ENCODE results near the gene ZNF93. TPM values are rescaled to one million over a fixed set of nuclear protein-coding genes. Genes with fewer than 3 reads are reported as not detected.
"Not testable (repeated sequence)": the region's sequence is repeated elsewhere in the genome, so short reads cannot be mapped to it uniquely, and the experiment has no call there.

The ZNF93 gene
- total and polyA plus RNA-seq, 2 donors (not counting 1 experiment from before 2014, with no cell fraction given), result 3.8 to 6.6 TPM

DNA sequence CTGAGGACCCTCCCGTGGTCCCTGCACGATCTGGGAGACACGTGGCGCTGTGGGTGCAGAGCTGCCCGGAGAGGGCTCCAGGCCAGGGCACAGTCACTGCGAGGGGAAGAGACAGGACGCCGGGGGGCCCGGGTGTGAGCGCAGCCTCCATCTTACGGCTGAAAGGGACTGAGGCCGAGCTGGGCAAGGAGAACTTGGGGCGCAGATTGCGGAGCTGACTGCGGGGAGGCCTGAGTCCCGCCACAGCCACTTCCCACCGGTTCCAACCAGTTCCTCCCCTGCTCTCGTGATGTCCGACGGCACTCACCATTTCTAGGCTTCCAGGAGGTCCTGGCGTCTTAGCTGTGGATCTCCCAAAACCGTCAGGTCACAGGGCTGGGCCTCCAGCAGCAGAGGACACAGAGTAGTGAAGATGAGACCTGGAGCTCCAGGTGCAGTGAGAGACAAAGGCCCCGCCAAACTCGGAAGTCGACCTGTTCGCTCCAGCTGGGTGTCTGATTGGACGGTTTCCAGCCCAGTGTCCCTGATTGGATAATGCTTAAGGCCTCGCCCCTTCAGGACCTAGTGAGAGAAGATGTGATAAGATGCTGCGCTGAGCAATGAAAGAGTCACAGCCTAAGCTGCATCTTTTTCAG is 39.9 kb upstream of the ZNF93 start:
- DNase-seq (ENCODE audit: low read depth in 2 of 2), result peak in 1 of 2 donors; percentile 3
- no peaks in the 10 kb centered on the region for H3K36me3 ChIP-seq (ENCODE audit: control insufficient read depth, insufficient read depth, low read length)
- H3K9ac ChIP-seq (ENCODE audit: insufficient read depth, low read length), result no peak overlapping the region
- H3K4me2 ChIP-seq (ENCODE audit: extremely low read depth, insufficient read depth, low read length), result no peak overlapping the region
- no peaks in the 10 kb centered on the region for H3K9me3 ChIP-seq (ENCODE audit: control insufficient read depth, insufficient read depth, low read depth, low read length)
- H4K20me1 ChIP-seq (ENCODE audit: control insufficient read depth, extremely low read depth, insufficient read depth, low read length), result no peaks in the 10 kb centered on the region
- H3K27me3 ChIP-seq (ENCODE audit: control insufficient read depth, insufficient read depth, low read length), result no peaks in the 10 kb centered on the region
- TF ChIP-seq, protein P1, sequence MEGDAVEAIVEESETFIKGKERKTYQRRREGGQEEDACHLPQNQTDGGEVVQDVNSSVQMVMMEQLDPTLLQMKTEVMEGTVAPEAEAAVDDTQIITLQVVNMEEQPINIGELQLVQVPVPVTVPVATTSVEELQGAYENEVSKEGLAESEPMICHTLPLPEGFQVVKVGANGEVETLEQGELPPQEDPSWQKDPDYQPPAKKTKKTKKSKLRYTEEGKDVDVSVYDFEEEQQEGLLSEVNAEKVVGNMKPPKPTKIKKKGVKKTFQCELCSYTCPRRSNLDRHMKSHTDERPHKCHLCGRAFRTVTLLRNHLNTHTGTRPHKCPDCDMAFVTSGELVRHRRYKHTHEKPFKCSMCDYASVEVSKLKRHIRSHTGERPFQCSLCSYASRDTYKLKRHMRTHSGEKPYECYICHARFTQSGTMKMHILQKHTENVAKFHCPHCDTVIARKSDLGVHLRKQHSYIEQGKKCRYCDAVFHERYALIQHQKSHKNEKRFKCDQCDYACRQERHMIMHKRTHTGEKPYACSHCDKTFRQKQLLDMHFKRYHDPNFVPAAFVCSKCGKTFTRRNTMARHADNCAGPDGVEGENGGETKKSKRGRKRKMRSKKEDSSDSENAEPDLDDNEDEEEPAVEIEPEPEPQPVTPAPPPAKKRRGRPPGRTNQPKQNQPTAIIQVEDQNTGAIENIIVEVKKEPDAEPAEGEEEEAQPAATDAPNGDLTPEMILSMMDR (conservative IDR thresholded peaks at IDR 0.05 in 1 of 2, IDR thresholded peaks at IDR 0.05 in 1 of 2; ENCODE audit: low read depth in 1 of 2, low read length in 2 of 2), result no peak
- no peak for TF ChIP-seq EZH2 (IDR thresholded peaks at IDR 0.05; ENCODE audit: low read length, missing control alignments)
- no peak overlapping the region for H3K27ac ChIP-seq (ENCODE audit: insufficient read depth, low read length)
- H3K79me2 ChIP-seq (ENCODE audit: control insufficient read depth, insufficient read depth, low read length), result no peaks in the 10 kb centered on the region
- no peaks in the 10 kb centered on the region for H3K4me1 ChIP-seq (ENCODE audit: control insufficient read depth, extremely low read depth, insufficient read depth, low read length)
- H3K4me3 ChIP-seq (replicated peaks in 1 of 4; ENCODE audit: control extremely low read depth in 1 of 4, insufficient read depth in 1 of 4, low read depth in 3 of 4, low read length in 4 of 4), result no peak overlapping the region
- no peak overlapping the region for H2AFZ ChIP-seq (ENCODE audit: low read length)

DNA sequence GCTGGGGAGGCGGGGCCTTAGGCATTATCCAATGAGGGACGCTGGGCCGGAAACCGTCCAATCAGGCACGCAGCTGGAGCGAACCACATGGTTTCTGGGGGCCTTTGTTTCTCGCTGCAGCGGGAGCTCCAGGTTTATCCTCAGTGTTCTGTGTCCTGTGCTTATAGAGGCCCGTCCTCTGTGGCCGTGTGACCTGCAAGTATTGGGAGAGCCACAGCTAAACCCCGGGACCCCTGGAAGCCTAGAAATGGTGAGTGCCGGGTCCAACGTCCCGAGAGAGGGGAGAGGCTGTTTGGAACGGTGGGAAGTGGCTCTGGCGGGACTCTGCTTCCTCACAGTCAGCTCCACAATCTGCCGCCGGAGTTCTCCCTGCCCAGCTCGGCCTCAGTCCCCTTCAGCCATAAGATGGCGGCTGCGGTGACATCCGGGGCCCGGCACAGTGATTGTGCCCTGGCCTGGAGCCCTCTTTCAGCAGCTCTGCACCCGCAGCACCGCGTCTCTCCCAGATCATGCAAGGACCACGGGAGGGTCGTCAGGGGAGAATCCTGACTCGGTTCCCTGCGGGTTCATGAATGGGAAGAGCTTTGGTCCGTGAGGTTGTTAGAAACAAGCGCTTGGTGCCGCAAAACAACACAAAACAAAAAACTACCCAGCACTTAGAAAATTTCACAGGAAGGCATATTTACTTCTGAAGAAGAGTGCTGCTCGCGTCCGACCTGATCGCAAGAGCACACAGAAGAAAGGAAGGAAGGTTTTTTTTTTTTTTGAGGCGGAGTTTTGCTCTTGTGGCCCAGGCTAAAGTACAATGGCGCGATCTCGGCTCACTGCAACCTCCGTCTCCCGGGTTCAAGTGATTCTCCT is 34.8 kb upstream of the ZNF93 start, which contains the start of gene ZNF253:
TSS of gene ZNF253 (plus strand) at position 133 of the 861 bp plus-strand sequence. CDS start at position 248, 115 bp downstream.
- Histone ChIP-seq H3K4me1 (ENCODE audit: control insufficient read depth, extremely low read depth, insufficient read depth, low read length) (no peaks in the 10 kb centered on the region), H4K20me1 (ENCODE audit: control insufficient read depth, extremely low read depth, insufficient read depth, low read length) (no peaks in the 10 kb centered on the region), H2AFZ (ENCODE audit: low read length) (peak within 1 kb of the TSS; percentile 100), H3K79me2 (ENCODE audit: control insufficient read depth, insufficient read depth, low read length) (peaks cover 8% of the 10 kb centered on the region), H3K27ac (ENCODE audit: insufficient read depth, low read length) (peak within 1 kb of the TSS; percentile 91), H3K36me3 (ENCODE audit: control insufficient read depth, insufficient read depth, low read length) (no peaks in the 10 kb centered on the region), H3K4me3 (replicated peaks in 1 of 4; ENCODE audit: control extremely low read depth in 1 of 4, insufficient read depth in 1 of 4, low read depth in 3 of 4, low read length in 4 of 4) (peak within 1 kb of the TSS; percentile 82 to 92 (median 87)), H3K9me3 (ENCODE audit: control insufficient read depth, insufficient read depth, low read depth, low read length) (no peaks in the 10 kb centered on the region), H3K9ac (ENCODE audit: insufficient read depth, low read length) (peak within 1 kb of the TSS; percentile 79), H3K4me2 (ENCODE audit: extremely low read depth, insufficient read depth, low read length) (peak within 1 kb of the TSS; percentile 92), H3K27me3 (ENCODE audit: control insufficient read depth, insufficient read depth, low read length) (no peaks in the 10 kb centered on the region)
- peak; percentile 93 to 95 for DNase-seq (ENCODE audit: low read depth in 2 of 2)
- TF ChIP-seq EZH2 (IDR thresholded peaks at IDR 0.05; ENCODE audit: low read length, missing control alignments), result no peak
- TF ChIP-seq, protein P1 (conservative IDR thresholded peaks at IDR 0.05 in 1 of 2, IDR thresholded peaks at IDR 0.05 in 1 of 2; ENCODE audit: low read depth in 1 of 2, low read length in 2 of 2), result no peak

DNA sequence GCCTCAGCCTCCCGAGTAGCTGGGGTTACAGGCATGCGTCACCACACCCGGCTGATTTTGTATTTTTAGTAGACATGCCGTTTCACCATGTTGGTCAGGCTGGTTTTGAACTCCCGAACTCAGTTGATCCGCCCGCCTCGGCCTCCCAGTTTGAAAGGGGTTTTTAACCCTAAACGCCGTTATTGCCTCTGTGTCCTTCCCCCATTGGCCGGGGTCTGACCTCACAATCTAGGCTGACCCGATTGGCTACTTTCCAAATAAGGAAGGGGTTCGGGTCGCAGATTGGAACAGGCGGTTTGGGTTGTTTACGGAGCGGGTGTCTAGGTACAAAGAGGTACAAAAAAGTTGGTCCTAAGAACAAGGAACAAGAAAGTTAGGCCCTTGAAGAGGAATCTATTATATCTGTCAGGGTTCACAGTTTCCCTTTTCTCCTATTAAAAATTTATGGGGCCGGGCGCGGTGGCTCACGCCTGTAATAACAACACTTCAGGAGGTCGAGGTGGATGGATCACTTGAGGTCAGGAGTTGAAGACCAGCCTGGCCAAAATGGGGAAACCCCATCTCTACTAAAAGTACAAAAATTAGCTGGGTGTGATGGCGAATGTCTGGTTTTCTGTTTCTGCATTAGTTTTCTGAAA is 34.0 kb upstream of the ZNF93 start:
- no peak for TF ChIP-seq EZH2 (IDR thresholded peaks at IDR 0.05; ENCODE audit: low read length, missing control alignments)
- TF ChIP-seq, protein P1 (conservative IDR thresholded peaks at IDR 0.05 in 1 of 2, IDR thresholded peaks at IDR 0.05 in 1 of 2; ENCODE audit: low read depth in 1 of 2, low read length in 2 of 2), result no peak
- Histone ChIP-seq H3K4me1 (ENCODE audit: control insufficient read depth, extremely low read depth, insufficient read depth, low read length) (no peaks in the 10 kb centered on the region), H3K9me3 (ENCODE audit: control insufficient read depth, insufficient read depth, low read depth, low read length) (no peaks in the 10 kb centered on the region), H3K27ac (ENCODE audit: insufficient read depth, low read length) (peak overlapping the region; percentile 91), H3K36me3 (ENCODE audit: control insufficient read depth, insufficient read depth, low read length) (no peaks in the 10 kb centered on the region), H3K27me3 (ENCODE audit: control insufficient read depth, insufficient read depth, low read length) (no peaks in the 10 kb centered on the region), H3K4me2 (ENCODE audit: extremely low read depth, insufficient read depth, low read length) (peak overlapping the region; percentile 92), H3K9ac (ENCODE audit: insufficient read depth, low read length) (no peak overlapping the region), H3K4me3 (replicated peaks in 1 of 4; ENCODE audit: control extremely low read depth in 1 of 4, insufficient read depth in 1 of 4, low read depth in 3 of 4, low read length in 4 of 4) (peak overlapping the region; percentile 82 to 92 (median 87)), H2AFZ (ENCODE audit: low read length) (peak overlapping the region; percentile 100), H4K20me1 (ENCODE audit: control insufficient read depth, extremely low read depth, insufficient read depth, low read length) (no peaks in the 10 kb centered on the region), H3K79me2 (ENCODE audit: control insufficient read depth, insufficient read depth, low read length) (peaks cover 8% of the 10 kb centered on the region)
- peak; percentile 1 to 17 for DNase-seq (ENCODE audit: low read depth in 2 of 2)

DNA sequence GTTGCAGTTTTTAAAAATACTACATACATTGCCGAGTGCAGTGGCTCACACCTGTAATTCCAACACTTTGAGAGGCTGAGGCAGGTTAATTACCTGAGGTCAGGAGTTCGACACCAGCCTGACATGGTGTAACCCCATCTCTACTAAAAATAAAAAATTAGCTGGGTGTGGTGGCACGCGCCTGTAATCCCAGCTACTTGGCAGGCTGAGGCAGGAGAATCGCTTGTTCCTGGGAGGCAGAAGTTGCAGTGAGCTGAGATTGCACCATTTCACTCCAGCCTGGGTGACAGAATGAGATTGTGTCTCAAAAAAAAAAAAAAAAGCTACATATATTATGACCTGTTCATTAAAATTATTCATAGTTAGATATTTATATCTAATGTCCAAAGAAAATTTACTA is 30.7 kb upstream of the ZNF93 start:
- peaks cover 11% of the 10 kb centered on the region for H3K79me2 ChIP-seq (ENCODE audit: control insufficient read depth, insufficient read depth, low read length)
- H3K4me1 ChIP-seq (ENCODE audit: control insufficient read depth, extremely low read depth, insufficient read depth, low read length); H3K27ac ChIP-seq (ENCODE audit: insufficient read depth, low read length); H4K20me1 ChIP-seq (ENCODE audit: control insufficient read depth, extremely low read depth, insufficient read depth, low read length); DNase-seq (ENCODE audit: low read depth in 2 of 2); H2AFZ ChIP-seq (ENCODE audit: low read length); H3K36me3 ChIP-seq (ENCODE audit: control insufficient read depth, insufficient read depth, low read length); H3K4me3 ChIP-seq (replicated peaks in 1 of 4; ENCODE audit: control extremely low read depth in 1 of 4, insufficient read depth in 1 of 4, low read depth in 3 of 4, low read length in 4 of 4); H3K9ac ChIP-seq (ENCODE audit: insufficient read depth, low read length); H3K9me3 ChIP-seq (ENCODE audit: control insufficient read depth, insufficient read depth, low read depth, low read length); H3K27me3 ChIP-seq (ENCODE audit: control insufficient read depth, insufficient read depth, low read length); H3K4me2 ChIP-seq (ENCODE audit: extremely low read depth, insufficient read depth, low read length): not testable (repeated sequence)

Data from fibroblast of lung (primary cell).